GM12878 (cell line): ENCODE data around the gene TIMD4. TPM values are rescaled to one million over a fixed set of nuclear protein-coding genes. Genes with fewer than 3 reads are reported as not detected.

Experiments
- ATAC-seq: fragments of 200-7000 bp; cut with Tn5 transposase; 3 replicates; pipeline ENCODE4 v1.9.1; 2020; ENCODE audit warnings: mild to moderate bottlenecking, moderate library complexity
- BruUV-seq: library from RNA; stranded (reverse); fragments of 400-500 nt; replicated peaks from 2 replicates; lab custom pipeline; 2021; lab: Mats Ljungman, UMichigan
- CTCF ChIA-PET: fragments of 300-600 bp; sonication (Branson Sonifier 250); formaldehyde crosslinking; extraction: SDS; loops from one replicate; lab custom pipeline; 2021; ENCODE audit warnings: inconsistent platforms; lab: Yijun Ruan, JAX
- POLR2A ChIA-PET: fragments of 350-600 bp; formaldehyde crosslinking; extraction: SDS; loops from one replicate; lab custom pipeline; 2021; ENCODE audit warnings: inconsistent platforms; lab: Charles Lee
- RAD21 ChIA-PET: fragments of 300-600 bp; sonication (Branson Sonifier 250); formaldehyde crosslinking; loops from one replicate; lab custom pipeline; 2023; ENCODE audit warnings: antibody characterized with exemption; ENCODE audit not compliant: unreplicated experiment; lab: Charles Lee
- SMC1A ChIA-PET: fragments of 300-600 bp; sonication (Branson Sonifier 250); formaldehyde crosslinking; loops from one replicate; lab custom pipeline; 2023; ENCODE audit not compliant: unreplicated experiment, uncharacterized antibody; lab: Charles Lee
- DNase-seq: peaks from one replicate; pipeline ENCODE4 v3.0.0-alpha.2; 2011; ENCODE audit warnings: low read depth, low spot score
- FAIRE-seq: peaks from 3 replicates; lab custom pipeline; 2011; peaks lifted over from hg19 to GRCh38; lab: Jason Lieb, UNC
- H2AFZ ChIP-seq: 2 replicates; pipeline ENCODE4 v1.6.0; 2011; ENCODE audit warnings: low read depth, low read length, control low read depth; ENCODE audit not compliant: control insufficient read depth
- H3K27ac ChIP-seq: 2 replicates; pipeline ENCODE4 v1.5.1; 2011; ENCODE audit warnings: control low read depth; ENCODE audit not compliant: control insufficient read depth, insufficient read depth
- H3K27me3 ChIP-seq, 2 experiments: replicated peaks in 1 of 2; 2 replicates each; pipeline versions ENCODE4 v1.6.0 to v1.6.1; 2011; ENCODE audit warnings: low read length in 1 of 2; ENCODE audit not compliant: control insufficient read depth in 2 of 2, insufficient read depth in 2 of 2
- H3K36me3 ChIP-seq, 2 experiments: 2 replicates each; pipeline ENCODE4 v1.5.1; 2011; ENCODE audit warnings: low read length in 1 of 2; ENCODE audit not compliant: control insufficient read depth in 2 of 2, insufficient read depth in 2 of 2
- H3K4me1 ChIP-seq: 2 replicates; pipeline ENCODE4 v1.6.1; 2011; ENCODE audit warnings: mild to moderate bottlenecking, low read length, moderate library complexity, mixed read lengths; ENCODE audit not compliant: control insufficient read depth, insufficient read depth
- H3K4me2 ChIP-seq: 2 replicates; pipeline ENCODE4 v1.6.0; 2011; ENCODE audit warnings: control low read depth; ENCODE audit not compliant: control insufficient read depth, insufficient read depth
- H3K4me3 ChIP-seq: fragments of 200-600 bp; sonication (generic); 2 replicates; pipeline ENCODE4 v1.5.1; 2016
- H3K79me2 ChIP-seq: 2 replicates; pipeline ENCODE4 v1.6.0; 2011; ENCODE audit warnings: low read length; ENCODE audit not compliant: control insufficient read depth, insufficient read depth
- H3K9ac ChIP-seq: 2 replicates; pipeline ENCODE4 v1.8.0; 2011; ENCODE audit warnings: low read length, control low read depth, mixed read lengths; ENCODE audit not compliant: control insufficient read depth, insufficient read depth
- H3K9me3 ChIP-seq: replicated peaks from 3 replicates; pipeline ENCODE4 v1.5.1; 2011; ENCODE audit warnings: mild to moderate bottlenecking, low read length; ENCODE audit not compliant: control insufficient read depth, insufficient read depth
- H4K20me1 ChIP-seq: 2 replicates; pipeline ENCODE4 v1.6.0; 2011; ENCODE audit not compliant: control insufficient read depth, insufficient read depth
- ATF7 ChIP-seq: fragments of 450-650 bp; IDR thresholded peaks from 2 replicates; pipeline ENCODE4 v1.6.1; 2016; ENCODE audit warnings: low read depth, mild to moderate bottlenecking
- NBN ChIP-seq: fragments of 450-650 bp; IDR thresholded peaks from 2 replicates; pipeline ENCODE4 v1.6.1; 2016
- WGBS: methylation state at CpG from one replicate; pipeline ENCODE4 v1.1.6; 2016; ENCODE audit warnings: low lambda C conversion rate; ENCODE audit not compliant: insufficient replicate concordance, insufficient coverage; ENCODE audit errors: missing lambda C conversion rate; 5-methylcytosine and 5-hydroxymethylcytosine counted together
- in situ Hi-C: fragments of 300-500 bp; cut with MboI; formaldehyde crosslinking; loops from 9 replicates; pipeline ENCODE4 v1.14.3; 2018; ENCODE audit warnings: mixed read lengths
- intact Hi-C: fragments of 100-400 bp; cut with micrococcal nuclease; formaldehyde crosslinking; loops from one replicate; pipeline ENCODE4 v1.14.2; 2022; ENCODE audit not compliant: unreplicated experiment
- polyA plus RNA-seq, 11 experiments: library from polyadenylated mRNA; depleted of rRNA in 4 of 11; unstranded in 6 of 11; stranded (reverse) in 5 of 11; fragments of >200 nt; fragmentation: Nextera tagmentation in 4 of 11; fragmentation: Illumina TruSeq in 1 of 11; extraction: Ambion mirVana in 4 of 11; extraction: Trizol in 1 of 11; gene quantifications; 1 replicate in 1 of 11; 2 replicates in 10 of 11; pipeline versions ENCODE4 v1.2.1 to v1.2.3, GENCODE V29; 2011 to 2016; ENCODE audit warnings: inconsistent platforms in 2 of 11, missing spikeins in 2 of 11, low read depth in 1 of 11
- total RNA-seq, 4 experiments: library from RNA; depleted of rRNA in 3 of 4; stranded (reverse); fragments of >200 nt in 3 of 4; fragmentation: Illumina TruSeq in 1 of 4; extraction: Trizol in 1 of 4; gene quantifications; 2 replicates each; pipeline versions ENCODE4 v1.2.1 to v1.2.3, GENCODE V29; 2013 to 2021
- TF ChIP-seq, protein P1 (sequence below): fragments of 450-650 bp; IDR thresholded peaks from 2 replicates; pipeline ENCODE4 v1.6.1; 2017; ENCODE audit warnings: low read depth, mild to moderate bottlenecking, moderate library complexity
- TF ChIP-seq, protein P2 (sequence below), 3 experiments: IDR thresholded peaks in 2 of 3; conservative IDR thresholded peaks in 1 of 3; 2 replicates each; pipeline ENCODE4 v1.5.1; 2011; ENCODE audit warnings: low read depth in 3 of 3, low read length in 3 of 3, mild to moderate bottlenecking in 3 of 3, control low read depth in 2 of 3, moderate library complexity in 2 of 3, inconsistent platforms in 1 of 3, mixed read lengths in 1 of 3; ENCODE audit not compliant: control insufficient read depth in 2 of 3, insufficient read depth in 1 of 3; ENCODE audit errors: extremely low read depth in 1 of 3

Gene TIMD4
- total and polyA plus RNA-seq, 10 of the 15 experiments (the other 5 are each of a cell fraction or from before 2014, with no cell fraction given) = 1.3 to 15.4 (median 5.3) TPM

DNA sequence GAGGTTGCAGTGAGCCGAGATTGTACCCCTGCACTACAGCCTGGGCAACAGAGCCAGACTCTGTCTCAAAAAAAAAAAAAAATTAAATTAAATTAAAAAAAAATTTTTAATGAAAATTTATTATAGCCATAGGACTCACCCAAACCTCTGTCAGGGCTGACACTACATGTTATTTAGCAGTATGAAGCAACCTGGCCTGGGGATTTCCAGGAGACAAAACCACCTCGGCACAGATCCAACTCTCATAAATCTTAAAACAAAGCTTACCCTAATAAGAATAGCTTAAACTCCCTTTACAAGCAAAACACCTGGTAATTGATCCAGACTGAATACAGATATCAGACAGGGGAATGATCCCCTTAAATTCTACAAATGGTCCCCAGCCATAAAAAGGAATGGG, 74.5 kb downstream of the TIMD4 start:
- intact Hi-C loops = no loop called here
- WGBS = 30% methylated on average over 2 of the region's 2 CpGs

More for the DNA sequence above, 74.5 kb downstream of the TIMD4 start:
- peak; percentile 70 for ATAC-seq
- Histone ChIP-seq H4K20me1 (no peaks in the 10 kb centered on the region), H3K4me3 (no peak overlapping the region), H3K27me3 (no peaks in the 10 kb centered on the region), H3K4me1 (peaks cover 17% of the 10 kb centered on the region), H3K36me3 (no peaks in the 10 kb centered on the region), H3K9ac (no peak overlapping the region), H3K4me2 (no peak overlapping the region), H3K27ac (no peak overlapping the region; the same call in 1 of the 2 replicates), H3K79me2 (no peaks in the 10 kb centered on the region), H3K9me3 (no peaks in the 10 kb centered on the region), H2AFZ (no peak overlapping the region; the same call in 1 of the 2 replicates)
- FAIRE-seq = no peak
- ChIA-PET SMC1A (interaction anchor here (0.7 to 5.1 kb wide), 24 partner anchors 9 to 273 kb away, joined by 3 to 104 read pairs (median 4); no protein-coding TSS in a partner anchor), CTCF (interaction anchor here (1.0 to 3.8 kb wide), 13 partner anchors 9 to 244 kb away, joined by 3 to 24 read pairs (median 5); no protein-coding TSS in a partner anchor), RAD21 (interaction anchor here (0.7 to 10.8 kb wide), 15 partner anchors 9 to 486 kb away, joined by 3 to 218 read pairs (median 5); no protein-coding TSS in a partner anchor), POLR2A (interaction anchor here (0.7 to 2.5 kb wide), 10 partner anchors 9 to 46 kb away, joined by 3 to 28 read pairs (median 5); no protein-coding TSS in a partner anchor)
- TF ChIP-seq, protein P1, sequence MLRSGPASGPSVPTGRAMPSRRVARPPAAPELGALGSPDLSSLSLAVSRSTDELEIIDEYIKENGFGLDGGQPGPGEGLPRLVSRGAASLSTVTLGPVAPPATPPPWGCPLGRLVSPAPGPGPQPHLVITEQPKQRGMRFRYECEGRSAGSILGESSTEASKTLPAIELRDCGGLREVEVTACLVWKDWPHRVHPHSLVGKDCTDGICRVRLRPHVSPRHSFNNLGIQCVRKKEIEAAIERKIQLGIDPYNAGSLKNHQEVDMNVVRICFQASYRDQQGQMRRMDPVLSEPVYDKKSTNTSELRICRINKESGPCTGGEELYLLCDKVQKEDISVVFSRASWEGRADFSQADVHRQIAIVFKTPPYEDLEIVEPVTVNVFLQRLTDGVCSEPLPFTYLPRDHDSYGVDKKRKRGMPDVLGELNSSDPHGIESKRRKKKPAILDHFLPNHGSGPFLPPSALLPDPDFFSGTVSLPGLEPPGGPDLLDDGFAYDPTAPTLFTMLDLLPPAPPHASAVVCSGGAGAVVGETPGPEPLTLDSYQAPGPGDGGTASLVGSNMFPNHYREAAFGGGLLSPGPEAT = peak; percentile 77
- TF ChIP-seq ATF7 = peak; percentile 16; the same call in 1 of the 2 replicates
- TF ChIP-seq NBN = 0 out of 2 replicates have a peak, but pooled peaks have one; percentile 37
- TF ChIP-seq, protein P2, sequence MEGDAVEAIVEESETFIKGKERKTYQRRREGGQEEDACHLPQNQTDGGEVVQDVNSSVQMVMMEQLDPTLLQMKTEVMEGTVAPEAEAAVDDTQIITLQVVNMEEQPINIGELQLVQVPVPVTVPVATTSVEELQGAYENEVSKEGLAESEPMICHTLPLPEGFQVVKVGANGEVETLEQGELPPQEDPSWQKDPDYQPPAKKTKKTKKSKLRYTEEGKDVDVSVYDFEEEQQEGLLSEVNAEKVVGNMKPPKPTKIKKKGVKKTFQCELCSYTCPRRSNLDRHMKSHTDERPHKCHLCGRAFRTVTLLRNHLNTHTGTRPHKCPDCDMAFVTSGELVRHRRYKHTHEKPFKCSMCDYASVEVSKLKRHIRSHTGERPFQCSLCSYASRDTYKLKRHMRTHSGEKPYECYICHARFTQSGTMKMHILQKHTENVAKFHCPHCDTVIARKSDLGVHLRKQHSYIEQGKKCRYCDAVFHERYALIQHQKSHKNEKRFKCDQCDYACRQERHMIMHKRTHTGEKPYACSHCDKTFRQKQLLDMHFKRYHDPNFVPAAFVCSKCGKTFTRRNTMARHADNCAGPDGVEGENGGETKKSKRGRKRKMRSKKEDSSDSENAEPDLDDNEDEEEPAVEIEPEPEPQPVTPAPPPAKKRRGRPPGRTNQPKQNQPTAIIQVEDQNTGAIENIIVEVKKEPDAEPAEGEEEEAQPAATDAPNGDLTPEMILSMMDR (IDR thresholded peaks at IDR 0.05 in 2 of 3, conservative IDR thresholded peaks at IDR 0.05 in 1 of 3; ENCODE audit: control insufficient read depth in 2 of 3, extremely low read depth in 1 of 3, insufficient read depth in 1 of 3, low read depth in 3 of 3, low read length in 3 of 3) = no peak
- peak; percentile 50 for DNase-seq
- in situ Hi-C loops = no loop called here
- no TSS peak for BruUV-seq
